Stimulated activated CD4-positive, alpha-beta T cell treated with anti-CD3 and anti-CD28 coated beads, Interleukin-2, amount 100 ng/mL, for 48 hours (primary cell): Measurements from ENCODE around the gene KCNK13.
"Not testable (repeated sequence)": the region's sequence is repeated elsewhere in the genome, so short reads cannot be mapped to it uniquely, and the experiment has no call there.

Source experiments
- DNase-seq, 2 donors: peaks; one replicate each; pipeline ENCODE4 v3.0.0-alpha.2; 2020

KCNK13 gene

DNA sequence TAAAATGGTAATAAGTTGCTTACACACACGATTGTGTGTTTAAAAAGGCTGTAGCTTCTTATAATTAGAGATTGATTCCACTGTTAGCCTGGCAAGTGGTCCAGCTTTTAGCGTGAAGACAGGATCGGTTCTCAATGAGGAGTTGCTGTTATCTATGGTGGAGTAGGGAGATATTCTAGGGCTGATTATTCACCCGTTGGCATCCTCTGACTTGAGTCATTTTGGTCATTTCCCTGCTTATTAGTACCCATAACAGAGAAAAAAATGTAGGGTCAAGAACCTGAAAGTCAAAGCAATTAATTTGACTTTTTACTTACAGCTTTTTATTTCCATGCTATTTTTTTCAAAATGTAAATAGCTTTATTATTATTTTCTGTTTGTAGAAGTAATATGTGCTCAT lies 76.0 kb downstream of the KCNK13 start:
- no peak for DNase-seq

DNA sequence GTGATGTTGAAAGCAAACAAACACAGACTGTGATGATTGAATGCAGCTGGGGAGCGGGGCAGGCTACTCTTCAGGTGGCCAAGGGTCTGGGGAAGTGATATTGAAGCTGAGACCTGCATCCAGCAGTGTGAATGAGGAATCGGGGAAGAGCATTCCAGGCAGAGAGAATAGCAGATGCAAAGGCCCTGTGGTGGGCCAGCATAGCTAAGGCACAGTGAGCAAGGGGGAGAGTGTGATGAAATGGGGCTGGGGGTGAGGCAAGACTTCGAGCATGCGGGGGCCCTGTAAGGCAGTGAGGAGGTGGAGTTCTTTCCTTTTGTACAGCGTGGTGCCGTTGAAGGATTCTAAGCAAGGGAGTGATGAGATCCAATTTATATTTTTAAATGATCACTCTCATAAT lies 77.4 kb downstream of the KCNK13 start:
- DNase-seq, result no peak

DNA sequence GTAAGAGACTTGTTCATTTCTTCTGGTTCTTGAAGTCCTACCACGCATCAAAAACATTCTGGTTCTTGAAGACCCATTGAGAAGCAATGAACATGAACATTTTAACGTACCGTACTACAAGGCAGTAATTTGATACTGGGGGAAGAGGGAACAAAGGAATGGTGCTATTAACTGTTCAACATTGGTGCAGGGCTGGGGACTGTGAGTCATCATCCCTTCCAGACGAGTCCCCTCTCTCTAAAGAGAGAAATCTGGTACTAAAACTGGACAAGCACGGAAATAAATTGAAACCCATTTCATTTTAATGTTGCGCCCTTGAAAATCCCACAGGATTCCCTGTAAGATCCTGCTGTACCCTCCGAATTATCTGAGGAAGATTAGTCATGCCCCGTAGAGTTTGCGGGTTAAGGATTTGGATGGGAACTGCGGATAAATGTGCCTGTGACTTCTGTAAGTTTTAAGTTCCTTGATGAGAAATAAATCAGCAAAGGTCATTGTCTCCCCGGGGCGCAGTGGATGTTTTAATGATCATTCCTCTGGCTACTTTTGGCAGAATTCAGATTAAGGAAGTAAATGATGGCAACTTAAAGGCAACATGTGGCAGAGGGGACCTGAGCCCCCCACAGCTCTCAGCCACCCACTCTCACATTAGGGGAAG lies 78.6 kb downstream of the KCNK13 start:
- no peak for DNase-seq

DNA sequence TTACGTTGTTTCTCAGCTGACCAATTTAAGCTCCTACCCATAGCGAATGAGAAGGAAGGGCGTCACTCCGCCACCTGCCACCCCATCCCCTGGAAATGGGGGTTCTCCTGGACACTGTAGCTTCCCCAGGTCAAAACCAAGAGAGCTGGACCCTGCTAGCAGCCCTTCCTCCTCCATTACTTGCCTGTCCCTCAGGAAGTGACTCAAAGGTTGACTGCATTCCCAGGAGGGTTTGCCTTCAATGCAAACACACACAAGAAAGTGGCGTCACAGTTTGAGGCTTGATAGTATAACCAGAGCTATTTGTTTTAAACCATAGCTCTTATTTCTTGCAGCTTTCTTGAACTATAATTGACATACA lies 79.1 kb downstream of the KCNK13 start:
- no peak for DNase-seq

DNA sequence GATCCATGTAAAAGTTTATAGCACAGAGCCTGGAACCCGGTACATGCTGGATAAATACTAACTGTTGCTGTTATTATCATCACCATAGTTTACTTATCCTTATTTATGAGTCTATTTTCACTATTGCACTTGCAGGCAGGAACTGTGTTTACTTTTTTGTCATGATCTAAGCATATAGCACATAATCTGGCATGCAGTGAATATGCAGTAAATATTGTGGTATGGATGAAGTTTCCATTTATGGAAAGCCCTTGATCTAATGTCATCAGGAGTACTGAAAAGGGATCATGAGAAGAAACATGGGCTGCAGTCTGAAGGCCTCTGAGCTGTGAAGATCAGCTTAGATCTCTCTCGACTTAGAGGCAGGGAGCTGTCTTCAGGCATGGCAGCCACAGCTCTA lies 91.6 kb downstream of the KCNK13 start:
- DNase-seq, result no peak

DNA sequence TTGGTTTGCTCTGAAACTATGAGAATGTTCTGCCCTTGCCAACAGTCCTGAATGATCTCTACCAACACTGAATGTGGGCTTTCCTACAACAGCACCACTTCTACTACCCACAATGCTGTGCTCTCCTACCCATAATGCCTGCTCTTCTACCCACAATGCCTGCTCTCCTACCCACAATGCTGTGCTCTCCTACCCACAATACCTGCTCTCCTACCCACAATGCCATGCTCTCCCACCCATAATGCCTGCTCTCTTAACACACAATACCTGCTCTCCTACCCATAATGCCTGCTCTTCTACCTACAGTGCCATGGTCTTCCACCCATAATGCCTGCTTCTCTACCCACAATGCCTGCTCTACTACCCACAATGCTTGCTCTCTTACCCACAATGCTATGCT lies 92.3 kb downstream of the KCNK13 start:
- no peak for DNase-seq

DNA sequence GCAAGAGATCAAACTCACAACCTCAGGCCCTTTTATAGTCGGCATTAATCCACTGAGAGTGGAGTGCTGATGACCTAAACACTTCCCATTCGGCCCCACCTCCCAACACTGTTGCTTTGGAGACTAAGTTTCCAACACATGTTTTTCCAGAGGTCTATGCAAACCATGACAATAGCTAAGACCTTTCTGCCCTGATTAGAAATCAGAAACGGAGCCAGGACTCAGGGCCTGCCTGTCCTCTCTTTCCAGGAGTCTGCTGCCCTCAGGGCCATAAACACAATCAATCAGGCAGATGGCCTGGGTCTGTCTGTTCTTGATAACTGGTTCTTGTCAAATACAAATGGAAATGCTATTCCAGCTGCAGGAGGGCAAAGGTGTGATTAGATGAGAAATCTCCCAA lies 97.4 kb downstream of the KCNK13 start:
- DNase-seq, result no peak

DNA sequence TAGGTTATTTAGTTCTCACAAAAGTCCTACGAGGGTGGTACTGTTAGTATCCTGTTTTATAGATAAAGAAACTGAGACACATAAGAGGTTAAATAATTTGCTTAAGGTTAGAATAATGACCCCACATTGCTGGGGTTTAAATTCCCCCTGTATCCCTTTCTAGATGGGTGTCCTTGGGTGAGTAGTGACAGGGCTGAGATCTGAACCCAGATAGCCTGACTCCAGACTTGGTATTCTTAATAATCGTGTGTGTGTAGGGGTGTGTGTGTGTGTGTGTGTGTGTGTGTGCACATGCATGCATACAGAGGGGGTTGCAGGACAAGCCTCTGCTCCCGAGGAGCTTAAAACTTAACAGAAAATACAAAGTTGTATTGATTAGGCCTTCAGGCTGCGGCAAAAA lies 97.9 kb downstream of the KCNK13 start:
- DNase-seq, result no peak

DNA sequence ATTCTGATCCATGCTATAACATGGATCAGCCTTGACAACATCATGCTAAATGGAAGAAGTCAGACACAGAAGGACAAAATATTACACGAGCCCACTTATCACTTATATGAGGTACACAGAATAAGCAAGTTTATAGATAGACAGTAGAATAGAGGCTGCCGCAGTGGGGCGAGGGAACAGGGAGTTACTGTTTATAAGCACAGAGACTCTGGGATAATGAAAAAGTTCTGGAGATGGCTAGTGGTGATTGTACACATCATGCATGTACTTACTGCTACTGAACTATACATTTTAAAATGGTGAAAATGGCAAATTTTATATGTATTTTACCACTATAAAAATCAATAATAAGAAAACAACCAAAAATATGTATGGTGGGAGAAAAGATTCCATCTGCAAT lies 99.3 kb downstream of the KCNK13 start:
- no peak for DNase-seq

DNA sequence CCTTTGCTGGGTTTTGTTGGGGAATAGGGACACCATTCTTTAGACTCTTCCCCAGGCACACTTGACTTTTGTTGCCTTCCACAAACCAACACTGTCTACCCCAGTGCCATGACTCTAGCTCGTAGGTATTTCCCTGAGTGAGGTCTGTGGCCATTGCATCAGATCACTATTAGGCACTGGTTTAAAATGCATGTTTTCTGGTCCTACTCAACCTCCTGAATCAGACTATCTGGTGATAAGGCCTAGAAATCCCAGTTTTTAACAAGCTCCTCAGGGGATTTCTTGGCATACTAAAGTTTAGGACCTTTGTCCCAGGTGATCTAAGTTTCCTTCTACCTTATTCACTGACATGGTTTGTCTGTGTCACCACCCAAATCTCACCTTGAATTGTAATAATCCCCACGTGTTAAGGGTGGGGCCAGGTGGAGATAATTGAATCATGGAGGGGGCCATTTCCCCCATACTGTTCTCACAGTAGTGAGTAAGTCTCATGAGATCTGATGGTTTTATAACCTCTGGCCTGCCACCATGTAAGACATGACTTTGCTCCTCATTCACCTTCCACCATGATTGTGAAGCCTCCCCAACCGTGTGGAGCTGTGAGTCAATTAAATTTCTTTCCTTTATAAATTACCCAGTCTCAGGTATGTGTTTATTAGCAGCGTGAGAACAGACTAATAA lies 106.8 kb downstream of the KCNK13 start:
- no peak for DNase-seq

DNA sequence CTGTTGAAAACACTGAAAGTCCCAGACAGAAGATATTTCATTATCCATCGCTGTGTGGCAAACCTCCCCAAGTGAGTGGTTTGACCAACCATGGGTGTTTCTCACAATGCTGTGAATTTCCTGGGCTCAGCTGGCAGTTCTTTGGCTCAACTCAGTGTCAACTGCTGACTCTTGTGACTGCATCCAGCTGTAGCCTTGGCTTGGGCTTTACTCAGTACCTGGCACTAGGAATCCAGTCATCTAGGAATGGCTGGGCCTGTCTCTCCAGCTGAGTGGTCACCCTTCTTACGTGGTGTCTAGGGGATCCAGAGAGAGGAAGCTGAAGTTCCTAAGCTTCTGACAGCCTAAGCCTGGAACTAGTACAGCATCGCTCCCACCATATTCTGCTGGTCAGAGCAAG lies 113.8 kb downstream of the KCNK13 start:
- DNase-seq, result no peak

DNA sequence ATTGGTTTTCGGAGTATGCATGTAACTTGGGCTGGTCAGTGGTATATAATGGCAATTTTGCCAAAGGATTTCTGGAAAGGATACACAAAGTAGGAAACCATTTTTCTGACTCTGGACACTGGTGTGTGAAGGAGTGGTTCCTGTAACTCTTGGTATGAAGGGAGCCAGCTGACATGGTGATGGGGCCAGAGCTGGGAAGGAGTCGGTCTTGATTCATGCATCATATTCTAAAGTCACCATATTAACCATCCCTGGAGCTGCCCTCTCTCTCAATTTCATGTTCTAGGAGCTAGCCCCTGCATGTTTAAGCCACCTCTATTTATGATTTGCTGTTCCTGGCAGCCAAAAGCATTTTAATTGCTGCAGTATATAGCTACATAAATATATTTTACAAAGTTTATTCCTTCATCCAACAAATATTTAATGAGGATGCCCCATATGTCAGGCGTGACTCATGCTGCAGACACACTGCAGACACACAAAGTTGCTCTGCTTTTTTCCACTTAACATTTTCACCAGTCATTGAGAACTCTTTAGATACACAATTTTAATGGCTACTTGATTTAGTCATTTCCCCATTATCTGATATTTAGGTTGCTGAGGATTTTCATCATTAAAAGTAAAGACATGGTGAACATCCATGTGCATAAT lies 115.9 kb downstream of the KCNK13 start:
- DNase-seq, result no peak

DNA sequence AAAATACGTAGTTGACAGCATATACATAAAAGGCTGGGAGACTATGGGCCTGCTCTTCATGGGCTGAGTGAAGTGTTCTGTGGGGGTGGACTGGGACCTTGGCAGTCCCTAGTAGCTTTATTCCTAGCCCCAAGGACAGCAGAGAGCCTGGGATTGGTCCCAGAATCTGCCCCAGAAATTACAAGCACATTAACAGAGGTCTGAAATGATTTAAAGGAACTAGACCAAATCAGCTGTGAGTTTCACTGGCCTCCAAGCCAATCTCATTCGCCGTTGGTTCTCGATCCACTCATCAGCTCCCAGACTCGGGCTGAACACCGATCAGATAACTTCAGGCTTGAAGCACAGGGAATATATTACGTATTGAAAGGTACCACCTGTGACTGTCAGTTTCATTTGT lies 117.6 kb downstream of the KCNK13 start:
- no peak for DNase-seq

DNA sequence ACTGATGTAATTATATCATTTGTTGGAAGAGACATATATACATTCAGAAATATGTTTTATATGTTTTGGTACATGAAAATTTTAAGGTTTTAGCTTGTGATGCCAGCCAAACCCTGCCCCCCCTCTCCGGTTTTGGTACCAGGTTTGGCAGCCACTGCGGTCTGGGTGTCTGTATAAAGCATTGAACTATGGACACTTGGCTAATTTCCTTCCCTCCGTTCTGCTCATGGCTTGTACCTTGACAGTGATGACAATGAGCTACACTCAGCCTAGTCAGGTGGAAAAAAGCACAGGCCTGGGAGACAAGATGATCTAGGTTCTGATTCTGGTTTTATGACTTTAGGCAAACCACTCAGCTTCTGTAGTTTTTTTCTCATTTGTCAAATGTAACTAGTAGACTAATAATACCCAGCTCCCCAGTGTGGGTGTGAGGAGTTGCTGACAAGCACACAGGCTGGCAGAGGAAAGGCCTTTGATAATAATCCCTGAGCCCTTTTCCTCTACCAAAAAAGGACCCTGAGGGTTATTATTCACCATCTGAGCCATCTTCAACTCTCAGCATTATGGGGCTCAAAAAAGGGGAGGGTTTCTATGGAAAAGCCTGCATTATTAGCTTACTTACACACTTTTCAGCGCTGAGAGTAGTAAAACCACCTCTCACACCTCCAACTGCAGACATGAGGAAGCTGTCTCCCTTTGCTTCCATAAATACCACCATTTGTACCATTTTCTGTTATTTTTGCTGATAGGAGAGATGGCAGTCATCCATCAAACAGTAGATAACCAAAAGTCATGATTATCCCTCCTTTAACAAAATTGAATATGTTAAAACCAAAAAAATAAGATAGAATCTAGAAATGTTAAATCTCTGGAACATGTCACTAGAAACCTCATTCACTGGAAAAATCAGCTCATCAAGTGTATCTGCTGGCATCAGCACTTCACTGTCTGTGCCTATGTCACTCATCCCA lies 118.3 kb downstream of the KCNK13 start:
- DNase-seq, result no peak

DNA sequence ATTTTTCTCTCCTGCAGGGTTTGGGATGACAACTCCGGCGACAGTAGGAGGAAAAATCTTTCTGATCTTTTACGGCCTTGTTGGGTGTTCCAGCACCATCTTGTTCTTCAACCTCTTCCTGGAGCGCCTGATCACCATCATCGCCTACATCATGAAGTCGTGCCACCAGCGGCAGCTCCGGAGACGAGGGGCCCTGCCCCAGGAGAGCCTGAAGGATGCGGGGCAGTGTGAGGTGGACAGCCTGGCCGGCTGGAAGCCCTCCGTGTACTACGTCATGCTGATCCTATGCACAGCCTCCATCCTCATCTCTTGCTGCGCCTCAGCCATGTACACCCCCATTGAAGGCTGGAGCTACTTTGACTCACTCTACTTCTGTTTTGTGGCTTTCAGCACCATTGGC lies 122.3 kb downstream of the KCNK13 start:
- DNase-seq, result no peak

DNA sequence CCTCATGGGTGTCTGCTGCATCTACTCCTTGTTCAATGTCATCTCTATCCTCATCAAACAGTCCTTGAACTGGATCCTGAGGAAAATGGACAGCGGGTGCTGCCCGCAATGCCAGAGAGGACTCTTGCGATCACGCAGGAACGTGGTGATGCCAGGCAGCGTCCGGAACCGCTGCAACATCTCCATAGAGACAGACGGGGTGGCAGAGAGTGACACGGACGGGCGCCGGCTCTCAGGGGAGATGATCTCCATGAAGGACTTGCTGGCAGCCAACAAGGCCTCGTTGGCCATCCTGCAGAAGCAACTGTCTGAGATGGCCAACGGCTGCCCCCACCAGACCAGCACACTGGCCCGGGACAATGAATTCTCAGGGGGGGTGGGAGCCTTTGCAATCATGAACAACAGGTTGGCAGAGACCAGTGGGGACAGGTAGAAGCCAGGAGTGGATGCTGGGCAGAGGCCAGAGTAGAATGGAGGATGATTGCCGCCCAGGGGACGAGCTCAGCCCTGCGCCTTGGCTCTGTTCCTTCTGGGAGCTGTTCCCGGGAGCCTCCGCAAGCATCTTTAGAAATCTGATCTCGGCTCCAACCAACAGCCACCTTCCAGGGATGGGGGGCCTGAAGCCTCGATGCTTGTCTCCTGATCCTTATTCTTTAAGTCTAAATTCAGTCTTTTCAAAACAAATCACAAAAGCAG lies 122.9 kb downstream of the KCNK13 start:
- DNase-seq, result no peak

DNA sequence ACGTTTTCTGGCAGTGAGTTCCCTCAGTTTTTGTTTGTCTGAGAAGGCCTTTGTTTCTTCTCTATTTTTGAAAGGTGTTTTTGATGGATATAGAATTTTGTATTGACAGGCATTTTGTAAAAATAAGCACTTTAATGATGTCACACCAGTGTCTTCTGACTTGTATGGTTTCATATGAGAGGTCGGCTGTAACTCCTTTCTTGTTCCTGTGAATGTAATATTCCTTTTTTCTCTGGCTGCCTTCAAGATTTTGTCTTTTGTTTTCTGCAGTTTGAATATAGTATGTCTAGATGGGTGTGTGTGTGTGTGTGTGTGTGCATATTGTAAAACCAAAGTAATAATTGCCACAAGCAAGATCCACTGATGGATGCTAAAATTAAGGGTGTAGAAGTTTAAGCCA lies 126.8 kb downstream of the KCNK13 start:
- no peak for DNase-seq

DNA sequence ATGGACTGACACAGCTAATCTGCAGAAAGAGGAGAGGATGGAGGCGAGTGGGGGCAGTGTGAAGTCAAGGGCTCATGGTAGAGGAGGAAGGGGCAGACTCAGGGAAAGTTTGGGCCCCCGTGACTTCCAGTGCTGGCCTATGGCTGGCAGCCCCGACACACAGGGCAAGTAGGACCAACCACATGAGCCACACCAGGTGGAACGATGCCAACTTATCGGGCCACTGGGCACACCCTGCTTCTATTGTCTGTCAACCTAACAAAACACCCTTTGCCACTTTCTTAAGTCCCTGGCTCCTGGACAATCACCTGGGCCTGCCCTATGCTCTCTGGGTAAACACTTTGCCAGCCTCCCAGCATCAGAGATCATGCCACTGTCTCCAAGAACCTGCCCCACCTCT lies 129.4 kb downstream of the KCNK13 start:
- no peak for DNase-seq

DNA sequence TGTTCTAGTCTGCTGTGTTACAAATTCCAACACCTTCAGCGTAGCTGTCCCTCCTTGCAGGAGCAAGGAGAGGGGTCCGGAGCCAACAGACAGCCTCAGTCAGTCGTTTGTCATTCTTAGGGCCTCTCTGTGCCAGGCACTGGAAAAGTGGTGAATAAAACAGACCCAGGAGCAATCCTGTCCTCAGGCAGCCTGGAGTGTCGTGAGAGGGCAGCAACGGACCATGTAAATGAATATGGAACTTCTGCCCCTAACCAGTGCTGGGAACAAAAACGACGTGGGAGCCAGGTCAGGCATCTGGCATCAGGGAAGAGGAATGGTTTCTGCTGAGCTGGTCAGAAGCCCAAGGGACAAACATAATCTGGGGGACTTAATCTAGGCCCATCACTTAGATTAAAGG lies 129.8 kb downstream of the KCNK13 start:
- no peak for DNase-seq

DNA sequence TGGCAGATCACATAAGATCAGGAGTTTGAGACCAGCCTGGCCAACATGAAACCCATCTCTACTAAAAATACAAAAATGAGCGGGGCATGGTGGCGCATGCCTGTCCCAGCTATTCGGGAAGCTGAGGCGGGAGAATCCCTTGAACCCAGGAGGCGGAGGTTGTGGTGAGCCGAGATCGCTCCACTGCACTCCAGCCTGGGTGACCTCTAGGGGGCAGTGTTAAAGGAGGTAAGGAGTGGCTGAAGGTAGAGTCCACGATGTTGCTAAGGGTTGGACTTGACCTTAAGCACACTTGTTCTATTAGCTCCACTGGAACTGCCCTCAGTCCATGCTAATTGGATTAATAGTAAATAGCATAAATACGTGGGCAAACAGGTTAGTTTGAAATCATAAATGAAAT lies 132.1 kb downstream of the KCNK13 start:
- peak; percentile 2 to 8 for DNase-seq

DNA sequence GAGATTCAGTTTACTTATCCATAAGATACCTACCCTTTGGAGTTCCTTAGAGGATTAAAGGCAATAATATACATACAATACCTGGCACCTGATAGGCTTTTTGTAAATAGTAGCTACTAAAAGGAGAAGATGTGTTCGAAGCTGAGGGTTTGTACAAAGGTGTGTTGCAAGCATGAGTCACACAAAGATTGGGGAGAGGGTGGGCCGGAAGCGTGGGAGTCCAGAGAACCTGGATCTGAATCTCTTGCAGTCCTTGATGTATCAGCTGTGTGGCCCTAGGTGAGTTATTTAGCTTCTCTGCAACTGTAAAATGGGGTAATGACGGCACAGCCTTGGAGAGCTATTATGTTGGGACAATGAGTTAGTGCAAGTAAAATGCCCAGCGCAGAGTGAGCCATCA lies 132.9 kb downstream of the KCNK13 start:
- no peak for DNase-seq

DNA sequence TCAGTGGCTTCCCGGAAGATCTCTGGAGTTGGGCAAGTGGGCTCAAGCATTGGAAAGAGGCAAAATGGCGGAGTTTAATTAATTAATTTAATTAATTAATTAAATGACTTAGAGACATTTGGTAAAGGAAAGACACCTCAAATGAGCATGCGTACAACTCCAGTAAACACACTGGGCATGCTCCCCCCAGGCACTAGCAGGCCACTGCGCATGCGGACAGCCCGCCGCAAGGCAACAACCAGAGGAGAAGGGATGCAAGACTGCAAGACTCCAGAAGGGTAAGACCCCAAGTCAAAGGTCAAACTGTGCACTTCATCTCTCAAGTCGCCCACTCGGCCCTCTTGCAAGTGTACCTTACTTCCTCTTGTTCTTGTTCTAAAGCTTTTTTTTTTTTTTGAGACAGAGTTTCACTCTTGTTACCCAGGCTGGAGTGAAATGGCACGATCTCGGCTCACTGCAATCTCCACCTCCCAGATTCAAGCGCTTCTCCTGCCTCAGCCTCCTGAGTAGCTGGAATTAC lies 136.8 kb downstream of the KCNK13 start:
- no peak for DNase-seq

DNA sequence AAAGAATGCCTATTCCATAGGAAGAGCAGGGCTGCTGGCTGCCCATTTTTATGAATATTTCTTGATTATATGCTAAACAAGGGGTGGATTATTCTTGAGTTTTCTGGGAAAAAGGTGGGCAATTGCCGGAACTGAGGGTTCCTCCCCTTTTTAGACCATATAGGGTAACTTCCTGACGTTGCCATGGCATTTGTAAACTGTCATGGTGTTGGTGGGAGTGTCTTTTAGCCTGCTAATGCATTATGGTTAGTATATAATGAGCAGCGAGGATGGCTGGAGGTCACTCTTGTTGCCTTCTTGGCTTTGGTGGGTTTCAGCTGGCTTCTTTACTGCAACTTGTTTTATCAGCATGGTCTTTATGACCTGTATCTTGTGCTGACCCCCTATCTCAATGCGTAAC lies 138.8 kb downstream of the KCNK13 start:
- DNase-seq, result not testable (repeated sequence)
